Stimulated activated CD8-positive, alpha-beta memory T cell treated with anti-CD3 and anti-CD28 coated beads, Interleukin-12 subunit alpha, Interleukin-12 subunit beta, amount 100 ng/mL, for 4 hours (primary cell): ENCODE results near the gene MYH9.
A peak's percentile ranks its signal among the peaks of the same experiment; 100 is the strongest.
"Not testable (repeated sequence)": the region's sequence is repeated elsewhere in the genome, so short reads cannot be mapped to it uniquely, and the experiment has no call there.

ENCODE experiments used
- DNase-seq: peaks from one replicate; pipeline ENCODE4 v3.0.0-alpha.2; 2020; ENCODE audit warnings: low read depth

The MYH9 gene

GRCh38 chr22:36292823-36293530, 94.8 kb downstream of the MYH9 start:
- DNase-seq, result no peak

GRCh38 chr22:36291831-36292740, 95.7 kb downstream of the MYH9 start:
- no peak for DNase-seq

GRCh38 chr22:36290391-36291075, 97.2 kb downstream of the MYH9 start:
- DNase-seq, result not testable (repeated sequence)

GRCh38 chr22:36289948-36290371, 97.8 kb downstream of the MYH9 start:
- not testable (repeated sequence) for DNase-seq

GRCh38 chr22:36289406-36289870, 98.3 kb downstream of the MYH9 start:
- DNase-seq, result no peak

GRCh38 chr22:36288571-36289405, 99.0 kb downstream of the MYH9 start:
- no peak for DNase-seq

GRCh38 chr22:36287881-36288515, 99.8 kb downstream of the MYH9 start:
- no peak for DNase-seq

GRCh38 chr22:36286096-36286957, 101.4 kb downstream of the MYH9 start:
- DNase-seq, result no peak

GRCh38 chr22:36285545-36285944, 102.2 kb downstream of the MYH9 start:
- no peak for DNase-seq

GRCh38 chr22:36285017-36285416, 102.8 kb downstream of the MYH9 start:
- DNase-seq, result no peak

- no peak for DNase-seq
Measured at GRCh38 chr22:36284171-36284571, 103.6 kb downstream of the MYH9 start.

GRCh38 chr22:36282328-36282831, 105.4 kb downstream of the MYH9 start:
- DNase-seq, result no peak

GRCh38 chr22:36281781-36282327, 105.9 kb downstream of the MYH9 start:
- DNase-seq, result no peak

GRCh38 chr22:36280379-36280778, 107.4 kb downstream of the MYH9 start:
- no peak for DNase-seq

- DNase-seq, result no peak
Measured at GRCh38 chr22:36279219-36279666, 108.5 kb downstream of the MYH9 start.

GRCh38 chr22:36277482-36278291, 110.1 kb downstream of the MYH9 start:
- DNase-seq, result peak; percentile 42

GRCh38 chr22:36274531-36274930, 113.2 kb downstream of the MYH9 start:
- no peak for DNase-seq

- not testable (repeated sequence) for DNase-seq
Measured at GRCh38 chr22:36271951-36272350, 115.8 kb downstream of the MYH9 start.

GRCh38 chr22:36271231-36271630, 116.5 kb downstream of the MYH9 start:
- not testable (repeated sequence) for DNase-seq
